ENCODE data around the gene RBMXL3. TPM values are rescaled to one million over a fixed set of nuclear protein-coding genes. Genes with fewer than 3 reads are reported as not detected.
"Not testable (repeated sequence)": the region's sequence is repeated elsewhere in the genome, so short reads cannot be mapped to it uniquely, and the experiment has no call there.

RBMXL3 gene
- total RNA-seq, 1 donor from 2014 or later: not detected

- no peak for TF ChIP-seq CTCF (IDR thresholded peaks at IDR 0.05; ENCODE audit: insufficient read depth, low read length, poor library complexity, severe bottlenecking)
- no peaks in the 10 kb centered on the region for H3K36me3 ChIP-seq (ENCODE audit: control insufficient read depth, insufficient read depth, low read length)
- H3K4me3 ChIP-seq (ENCODE audit: low read depth, low read length): no peak overlapping the region
- DNase-seq (ENCODE audit: low read depth): no peak
- H3K27me3 ChIP-seq (ENCODE audit: control insufficient read depth, insufficient read depth, low read length): no peaks in the 10 kb centered on the region
Measured at GRCh38 chrX:115192244-115192700, 3.1 kb downstream of the RBMXL3 start.

GRCh38 chrX:115204040-115204439 lies 14.8 kb downstream of the RBMXL3 start:
- H3K4me3 ChIP-seq (ENCODE audit: low read depth, low read length): no peak overlapping the region
- H3K27me3 ChIP-seq (ENCODE audit: control insufficient read depth, insufficient read depth, low read length): no peaks in the 10 kb centered on the region
- TF ChIP-seq CTCF (IDR thresholded peaks at IDR 0.05; ENCODE audit: insufficient read depth, low read length, poor library complexity, severe bottlenecking): no peak
- H3K36me3 ChIP-seq (ENCODE audit: control insufficient read depth, insufficient read depth, low read length): no peaks in the 10 kb centered on the region
- no peak for DNase-seq (ENCODE audit: low read depth)

GRCh38 chrX:115209547-115209946 lies 20.3 kb downstream of the RBMXL3 start:
- not testable (repeated sequence) for H3K36me3 ChIP-seq (ENCODE audit: control insufficient read depth, insufficient read depth, low read length); H3K27me3 ChIP-seq (ENCODE audit: control insufficient read depth, insufficient read depth, low read length)

GRCh38 chrX:115214151-115214550 lies 24.9 kb downstream of the RBMXL3 start:
- no peak overlapping the region for H3K4me3 ChIP-seq (ENCODE audit: low read depth, low read length)
- H3K27me3 ChIP-seq (ENCODE audit: control insufficient read depth, insufficient read depth, low read length): no peaks in the 10 kb centered on the region
- TF ChIP-seq CTCF (IDR thresholded peaks at IDR 0.05; ENCODE audit: insufficient read depth, low read length, poor library complexity, severe bottlenecking): no peak
- DNase-seq (ENCODE audit: low read depth): no peak
- H3K36me3 ChIP-seq (ENCODE audit: control insufficient read depth, insufficient read depth, low read length): no peaks in the 10 kb centered on the region

More at GRCh38 chrX:115209547-115209946, 20.3 kb downstream of the RBMXL3 start:
- not testable (repeated sequence) for DNase-seq (ENCODE audit: low read depth); H3K4me3 ChIP-seq (ENCODE audit: low read depth, low read length)

- H3K36me3 ChIP-seq (ENCODE audit: control insufficient read depth, insufficient read depth, low read length): no peaks in the 10 kb centered on the region
- H3K27me3 ChIP-seq (ENCODE audit: control insufficient read depth, insufficient read depth, low read length): no peaks in the 10 kb centered on the region
- DNase-seq (ENCODE audit: low read depth): no peak
- H3K4me3 ChIP-seq (ENCODE audit: low read depth, low read length): no peak overlapping the region
- no peak for TF ChIP-seq CTCF (IDR thresholded peaks at IDR 0.05; ENCODE audit: insufficient read depth, low read length, poor library complexity, severe bottlenecking)
Measured at GRCh38 chrX:115214605-115215004, 25.4 kb downstream of the RBMXL3 start.

- not testable (repeated sequence) for H3K36me3 ChIP-seq (ENCODE audit: control insufficient read depth, insufficient read depth, low read length); H3K4me3 ChIP-seq (ENCODE audit: low read depth, low read length); DNase-seq (ENCODE audit: low read depth); H3K27me3 ChIP-seq (ENCODE audit: control insufficient read depth, insufficient read depth, low read length)
Measured at GRCh38 chrX:115217346-115217745, 28.1 kb downstream of the RBMXL3 start.

- Histone ChIP-seq H3K4me3 (ENCODE audit: low read depth, low read length) (no peak overlapping the region), H3K27me3 (ENCODE audit: control insufficient read depth, insufficient read depth, low read length) (no peaks in the 10 kb centered on the region), H3K36me3 (ENCODE audit: control insufficient read depth, insufficient read depth, low read length) (no peaks in the 10 kb centered on the region)
- peak; percentile 59 for TF ChIP-seq CTCF (IDR thresholded peaks at IDR 0.05; ENCODE audit: insufficient read depth, low read length, poor library complexity, severe bottlenecking)
- no peak for DNase-seq (ENCODE audit: low read depth)
Measured at GRCh38 chrX:115226929-115227328, 37.7 kb downstream of the RBMXL3 start.
